HL-60/S4 treated with retinoic acid at 250 ng/mL for 4 days and 3 days (cell line): Measurements from ENCODE around the gene AGBL3.

Source experiments
- in situ Hi-C: fragments of 300-500 bp; cut with MboI; formaldehyde crosslinking; loops from 2 replicates; pipeline ENCODE4 v1.7.0; 2022; ENCODE audit warnings: low sequenced_read_pairs

The AGBL3 gene

GRCh38 chr7:134986363-134987251 lies at the start of gene AGBL3:
Gene AGBL3, plus strand, starts transcription at chr7:134986508. Its CDS starts 1,426 bp downstream, at chr7:134987934.
- in situ Hi-C loops = no loop called here

GRCh38 chr7:134936893-134937510 lies 49.3 kb upstream of the AGBL3 start:
- in situ Hi-C loops = no loop called here

GRCh38 chr7:134938141-134938540 lies 48.2 kb upstream of the AGBL3 start:
- in situ Hi-C loops = no loop called here

- in situ Hi-C loops = no loop called here
Measured at GRCh38 chr7:134939136-134939535, 47.2 kb upstream of the AGBL3 start.

GRCh38 chr7:134940729-134941128 lies 45.6 kb upstream of the AGBL3 start:
- in situ Hi-C loops = no loop called here

GRCh38 chr7:134941185-134941900 lies 45.0 kb upstream of the AGBL3 start:
- in situ Hi-C loops = no loop called here

- in situ Hi-C loops = no loop called here
Measured at GRCh38 chr7:134941952-134942351, 44.4 kb upstream of the AGBL3 start.

- in situ Hi-C loops = no loop called here
Measured at GRCh38 chr7:134942690-134943466, 43.4 kb upstream of the AGBL3 start.

- in situ Hi-C loops = no loop called here
Measured at GRCh38 chr7:134943785-134944400, 42.4 kb upstream of the AGBL3 start.

- in situ Hi-C loops = no loop called here
Measured at GRCh38 chr7:134945691-134946090, 40.6 kb upstream of the AGBL3 start.

- in situ Hi-C loops = no loop called here
Measured at GRCh38 chr7:134946260-134946659, 40.0 kb upstream of the AGBL3 start.

GRCh38 chr7:134947329-134947728 lies 39.0 kb upstream of the AGBL3 start:
- in situ Hi-C loops = no loop called here

- in situ Hi-C loops = no loop called here
Measured at GRCh38 chr7:134947831-134948230, 38.5 kb upstream of the AGBL3 start.

- in situ Hi-C loops = no loop called here
Measured at GRCh38 chr7:134948246-134948645, 38.1 kb upstream of the AGBL3 start.

- in situ Hi-C loops = no loop called here
Measured at GRCh38 chr7:134948736-134949135, 37.6 kb upstream of the AGBL3 start.

- in situ Hi-C loops = no loop called here
Measured at GRCh38 chr7:134949171-134949570, 37.1 kb upstream of the AGBL3 start.

GRCh38 chr7:134954197-134955082 lies 31.9 kb upstream of the AGBL3 start:
- in situ Hi-C loops = no loop called here

GRCh38 chr7:134957005-134957404 lies 29.3 kb upstream of the AGBL3 start:
- in situ Hi-C loops = no loop called here

GRCh38 chr7:134959810-134960209 lies 26.5 kb upstream of the AGBL3 start:
- in situ Hi-C loops = no loop called here
